Liver (tissue), 9 donors: ENCODE measurements around the gene AVEN. TPM values are rescaled to one million over a fixed set of nuclear protein-coding genes. Genes with fewer than 3 reads are reported as not detected.

Experiments used
- DNase-seq: peaks from one replicate; pipeline ENCODE4 v3.0.0-alpha.2; 2017; ENCODE audit warnings: low spot score
- H3K27ac ChIP-seq, 2 donors: one replicate each; pipeline ENCODE4 v1.7.0; 2013; ENCODE audit warnings: inconsistent platforms in 2 of 2, low read length in 2 of 2, control low read depth in 1 of 2, low read depth in 1 of 2, mild to moderate bottlenecking in 1 of 2
- H3K27me3 ChIP-seq, 4 donors: one replicate each; pipeline versions ENCODE4 v1.6.1 to v1.7.0; 2013; ENCODE audit warnings: low read length in 3 of 4, inconsistent platforms in 1 of 4, mild to moderate bottlenecking in 1 of 4, moderate library complexity in 1 of 4; ENCODE audit not compliant: control insufficient read depth in 4 of 4, insufficient read depth in 4 of 4
- H3K36me3 ChIP-seq, 4 donors: one replicate each; pipeline versions ENCODE4 v1.6.1 to v1.7.0; 2013; ENCODE audit warnings: low read length in 3 of 4, mild to moderate bottlenecking in 3 of 4, low read depth in 1 of 4, moderate library complexity in 1 of 4; ENCODE audit not compliant: control insufficient read depth in 4 of 4, insufficient read depth in 3 of 4
- H3K4me1 ChIP-seq, 4 donors: one replicate each; pipeline versions ENCODE4 v1.6.1 to v1.7.0; 2013; ENCODE audit warnings: low read length in 3 of 4, mild to moderate bottlenecking in 3 of 4, moderate library complexity in 1 of 4; ENCODE audit not compliant: control insufficient read depth in 4 of 4, insufficient read depth in 4 of 4
- H3K4me3 ChIP-seq, 3 donors: one replicate each; pipeline versions ENCODE4 v1.6.1 to v1.7.0; 2013; ENCODE audit warnings: low read length in 3 of 3, control low read depth in 1 of 3, low read depth in 1 of 3, mild to moderate bottlenecking in 1 of 3
- H3K9ac ChIP-seq, 2 donors: one replicate each; pipeline ENCODE4 v1.7.0; 2013; ENCODE audit warnings: low read length in 2 of 2, mild to moderate bottlenecking in 2 of 2, moderate library complexity in 2 of 2, control low read depth in 1 of 2, low read depth in 1 of 2
- H3K9me3 ChIP-seq, 4 donors: one replicate each; pipeline versions ENCODE4 v1.6.1 to v1.7.0; 2013; ENCODE audit warnings: low read length in 3 of 4; ENCODE audit not compliant: control insufficient read depth in 4 of 4
- EGR1 ChIP-seq, 2 donors: IDR thresholded peaks; 2 replicates each; pipeline ENCODE4 v1.6.1; 2016 to 2018; ENCODE audit warnings: antibody characterized with exemption in 2 of 2, low read depth in 2 of 2
- FOXA1 ChIP-seq: IDR thresholded peaks from 2 replicates; pipeline ENCODE4 v1.6.1; 2016; ENCODE audit warnings: antibody characterized with exemption
- HNF4A ChIP-seq, 2 donors: conservative IDR thresholded peaks; 2 replicates each; pipeline ENCODE4 v1.6.1; 2016; ENCODE audit warnings: antibody characterized with exemption in 2 of 2, mild to moderate bottlenecking in 2 of 2
- HNF4G ChIP-seq: IDR thresholded peaks from 2 replicates; pipeline ENCODE4 v1.6.1; 2016; ENCODE audit warnings: antibody characterized with exemption
- JUND ChIP-seq, 2 donors: IDR thresholded peaks; 2 replicates each; pipeline ENCODE4 v1.6.1; 2016; ENCODE audit warnings: antibody characterized with exemption in 2 of 2
- NR2F2 ChIP-seq: IDR thresholded peaks from 2 replicates; pipeline ENCODE4 v1.6.1; 2016; ENCODE audit warnings: antibody characterized with exemption
- RAD21 ChIP-seq, 2 donors: IDR thresholded peaks; 2 replicates each; pipeline ENCODE4 v1.6.1; 2016; ENCODE audit warnings: antibody characterized with exemption in 2 of 2, mild to moderate bottlenecking in 2 of 2
- RXRA ChIP-seq, 2 donors: IDR thresholded peaks; 2 replicates each; pipeline ENCODE4 v1.6.1; 2017 to 2018; ENCODE audit warnings: antibody characterized with exemption in 2 of 2, mild to moderate bottlenecking in 1 of 2
- YY1 ChIP-seq: IDR thresholded peaks from 2 replicates; pipeline ENCODE4 v1.6.1; 2016; ENCODE audit warnings: antibody characterized with exemption, mild to moderate bottlenecking
- WGBS: extraction: QIAGEN DNeasy Blood & Tissue Kit; methylation state at CpG from one replicate; pipeline ENCODE4 v1.1.7; 2013; 5-methylcytosine and 5-hydroxymethylcytosine counted together
- polyA plus RNA-seq, 2 donors: library from polyadenylated mRNA; stranded (reverse) in 1 of 2; unstranded in 1 of 2; fragments of 200-250 nt in 1 of 2; fragments of >200 nt in 1 of 2; fragmentation: Nextera tagmentation in 1 of 2; extraction: Ambion mirVana in 1 of 2; gene quantifications; one replicate each; pipeline versions ENCODE4 v1.2.1 to v1.2.3, GENCODE V29; 2013 to 2015
- total RNA-seq, 2 donors: library from RNA; depleted of rRNA; stranded (reverse); fragments of >200 nt; gene quantifications; one replicate each; pipeline ENCODE4 v1.2.3, GENCODE V29; 2014
- TF ChIP-seq, protein P1 (sequence below): IDR thresholded peaks from 2 replicates; pipeline ENCODE4 v1.6.1; 2016; ENCODE audit warnings: antibody characterized with exemption
- TF ChIP-seq, protein P2 (sequence below): fragments of 150-350 bp; IDR thresholded peaks from 2 replicates; pipeline ENCODE4 v1.5.1; 2017; ENCODE audit warnings: improper control_type of control experiment, low read depth, low read length; ENCODE audit not compliant: missing input control
- TF ChIP-seq, protein P3 (sequence below): IDR thresholded peaks from 2 replicates; pipeline ENCODE4 v1.6.1; 2016; ENCODE audit warnings: antibody characterized with exemption
- TF ChIP-seq, protein P4 (sequence below): IDR thresholded peaks from 2 replicates; pipeline ENCODE4 v1.6.1; 2016; ENCODE audit warnings: antibody characterized with exemption
- donor health status: healthy.
- donor health status: healthy.
- donor health status: healthy.
- donor health status: healthy.
- donor health status: healthy.

AVEN gene
- total and polyA plus RNA-seq, 4 donors = 5.3 to 12.4 (median 7.0) TPM

DNA sequence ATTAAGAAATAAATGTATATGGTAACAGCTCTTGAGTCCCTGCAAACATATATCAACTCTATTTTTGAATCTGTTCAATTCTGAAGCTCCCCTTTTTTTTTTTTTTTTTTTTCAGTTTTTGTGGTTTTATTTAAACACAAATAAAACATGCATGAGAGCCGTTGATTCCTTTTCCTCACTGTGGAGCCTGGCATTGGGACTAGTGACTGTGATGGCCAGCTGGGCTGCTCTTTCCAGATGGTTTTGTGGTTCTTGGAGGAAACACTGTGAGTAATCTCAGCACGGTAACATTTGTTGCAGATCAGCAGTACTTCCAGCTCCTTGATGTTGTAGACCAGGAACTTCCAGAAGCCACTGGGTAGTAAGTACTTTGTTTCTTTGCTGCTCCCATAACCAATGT is 46.7 kb upstream of the AVEN start:
- Histone ChIP-seq H3K36me3 (peaks cover 5 to 31% (median 14%) of the 10 kb centered on the region in 4 donors), H3K27me3 (no peaks in the 10 kb centered on the region), H3K9ac (no peak overlapping the region), H3K9me3 (no peaks in the 10 kb centered on the region), H3K4me3 (no peak overlapping the region), H3K27ac (no peak overlapping the region), H3K4me1 (peaks cover 0 to 4% (median 2%) of the 10 kb centered on the region in 4 donors)
- no peak for TF ChIP-seq RXRA (IDR thresholded peaks at IDR 0.05)
- WGBS = 88% methylated on average over 2 of the region's 2 CpGs
- no peak for DNase-seq

DNA sequence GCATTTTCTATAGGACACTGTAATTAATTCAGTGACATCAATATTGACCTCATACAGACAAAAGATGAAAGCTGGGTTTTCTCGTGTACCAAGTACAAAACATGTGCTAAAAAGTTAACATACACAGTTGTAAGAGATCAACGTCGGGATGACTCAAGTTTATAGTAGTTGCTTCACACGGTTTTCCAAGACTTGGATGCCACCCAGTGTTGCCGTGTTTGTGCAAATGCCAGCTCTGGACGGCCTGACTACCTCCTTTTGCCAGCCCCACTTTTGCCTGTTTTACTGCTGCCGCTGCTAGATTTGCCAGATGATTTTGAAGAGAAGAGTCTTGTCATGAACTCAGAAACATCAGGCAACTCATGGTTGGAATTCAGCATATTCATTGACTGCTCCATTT is 45.1 kb upstream of the AVEN start:
- DNase-seq = no peak
- Histone ChIP-seq H3K27me3 (no peaks in the 10 kb centered on the region), H3K9ac (no peak overlapping the region), H3K36me3 (peaks cover 5 to 24% (median 14%) of the 10 kb centered on the region in 4 donors), H3K9me3 (no peaks in the 10 kb centered on the region), H3K4me3 (no peak overlapping the region), H3K4me1 (peaks cover 0 to 4% (median 2%) of the 10 kb centered on the region in 4 donors), H3K27ac (no peak overlapping the region)
- 37% methylated on average over 7 of the region's 7 CpGs for WGBS
- TF ChIP-seq, protein P1, sequence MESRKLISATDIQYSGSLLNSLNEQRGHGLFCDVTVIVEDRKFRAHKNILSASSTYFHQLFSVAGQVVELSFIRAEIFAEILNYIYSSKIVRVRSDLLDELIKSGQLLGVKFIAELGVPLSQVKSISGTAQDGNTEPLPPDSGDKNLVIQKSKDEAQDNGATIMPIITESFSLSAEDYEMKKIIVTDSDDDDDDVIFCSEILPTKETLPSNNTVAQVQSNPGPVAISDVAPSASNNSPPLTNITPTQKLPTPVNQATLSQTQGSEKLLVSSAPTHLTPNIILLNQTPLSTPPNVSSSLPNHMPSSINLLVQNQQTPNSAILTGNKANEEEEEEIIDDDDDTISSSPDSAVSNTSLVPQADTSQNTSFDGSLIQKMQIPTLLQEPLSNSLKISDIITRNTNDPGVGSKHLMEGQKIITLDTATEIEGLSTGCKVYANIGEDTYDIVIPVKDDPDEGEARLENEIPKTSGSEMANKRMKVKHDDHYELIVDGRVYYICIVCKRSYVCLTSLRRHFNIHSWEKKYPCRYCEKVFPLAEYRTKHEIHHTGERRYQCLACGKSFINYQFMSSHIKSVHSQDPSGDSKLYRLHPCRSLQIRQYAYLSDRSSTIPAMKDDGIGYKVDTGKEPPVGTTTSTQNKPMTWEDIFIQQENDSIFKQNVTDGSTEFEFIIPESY = no peak

DNA sequence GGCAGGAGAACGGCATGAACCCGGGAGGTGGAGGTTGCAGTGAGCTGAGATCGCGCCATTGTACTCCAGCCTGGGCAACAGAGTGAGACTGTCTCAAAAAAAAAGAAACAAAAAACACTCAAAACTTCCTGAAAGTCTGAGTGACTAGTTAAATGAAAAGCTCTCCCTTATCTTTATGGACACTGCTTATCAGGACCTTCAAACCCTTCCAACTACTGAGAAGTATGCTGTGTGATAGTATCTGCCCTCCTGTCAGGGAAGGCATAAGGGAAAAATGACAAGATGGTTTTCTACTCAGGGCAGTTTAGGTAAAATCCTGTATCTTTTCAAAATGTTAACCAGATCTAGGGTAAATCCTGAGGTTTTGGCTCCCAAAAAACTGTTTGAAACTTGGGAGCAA is 40.9 kb upstream of the AVEN start:
- no peak overlapping the region for H3K9ac ChIP-seq
- H3K4me3 ChIP-seq = no peak overlapping the region
- no peak overlapping the region for H3K27ac ChIP-seq
- peaks cover 0 to 4% (median 2%) of the 10 kb centered on the region in 4 donors for H3K4me1 ChIP-seq
- H3K27me3 ChIP-seq = no peaks in the 10 kb centered on the region
- 87% methylated on average over 4 of the region's 4 CpGs for WGBS
- DNase-seq = no peak
- H3K9me3 ChIP-seq = no peaks in the 10 kb centered on the region
- H3K36me3 ChIP-seq = peaks cover 3 to 12% (median 11%) of the 10 kb centered on the region in 4 donors
- no peak for TF ChIP-seq JUND (IDR thresholded peaks at IDR 0.05)
- no peak for TF ChIP-seq NR2F2
- TF ChIP-seq EGR1 (IDR thresholded peaks at IDR 0.05; ENCODE audit: low read depth in 2 of 2) = no peak
- no peak for TF ChIP-seq RAD21 (IDR thresholded peaks at IDR 0.05)
- no peak for TF ChIP-seq HNF4G
- TF ChIP-seq FOXA1 = no peak
- TF ChIP-seq, protein P2, sequence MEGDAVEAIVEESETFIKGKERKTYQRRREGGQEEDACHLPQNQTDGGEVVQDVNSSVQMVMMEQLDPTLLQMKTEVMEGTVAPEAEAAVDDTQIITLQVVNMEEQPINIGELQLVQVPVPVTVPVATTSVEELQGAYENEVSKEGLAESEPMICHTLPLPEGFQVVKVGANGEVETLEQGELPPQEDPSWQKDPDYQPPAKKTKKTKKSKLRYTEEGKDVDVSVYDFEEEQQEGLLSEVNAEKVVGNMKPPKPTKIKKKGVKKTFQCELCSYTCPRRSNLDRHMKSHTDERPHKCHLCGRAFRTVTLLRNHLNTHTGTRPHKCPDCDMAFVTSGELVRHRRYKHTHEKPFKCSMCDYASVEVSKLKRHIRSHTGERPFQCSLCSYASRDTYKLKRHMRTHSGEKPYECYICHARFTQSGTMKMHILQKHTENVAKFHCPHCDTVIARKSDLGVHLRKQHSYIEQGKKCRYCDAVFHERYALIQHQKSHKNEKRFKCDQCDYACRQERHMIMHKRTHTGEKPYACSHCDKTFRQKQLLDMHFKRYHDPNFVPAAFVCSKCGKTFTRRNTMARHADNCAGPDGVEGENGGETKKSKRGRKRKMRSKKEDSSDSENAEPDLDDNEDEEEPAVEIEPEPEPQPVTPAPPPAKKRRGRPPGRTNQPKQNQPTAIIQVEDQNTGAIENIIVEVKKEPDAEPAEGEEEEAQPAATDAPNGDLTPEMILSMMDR = no peak
- TF ChIP-seq, protein P3, sequence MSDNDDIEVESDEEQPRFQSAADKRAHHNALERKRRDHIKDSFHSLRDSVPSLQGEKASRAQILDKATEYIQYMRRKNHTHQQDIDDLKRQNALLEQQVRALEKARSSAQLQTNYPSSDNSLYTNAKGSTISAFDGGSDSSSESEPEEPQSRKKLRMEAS = no peak
- no peak for TF ChIP-seq HNF4A (conservative IDR thresholded peaks at IDR 0.05)
- TF ChIP-seq RXRA (IDR thresholded peaks at IDR 0.05) = no peak
- TF ChIP-seq, protein P4, sequence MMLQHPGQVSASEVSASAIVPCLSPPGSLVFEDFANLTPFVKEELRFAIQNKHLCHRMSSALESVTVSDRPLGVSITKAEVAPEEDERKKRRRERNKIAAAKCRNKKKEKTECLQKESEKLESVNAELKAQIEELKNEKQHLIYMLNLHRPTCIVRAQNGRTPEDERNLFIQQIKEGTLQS = no peak
- no peak for TF ChIP-seq YY1
